HG02973 (cell line): ENCODE data around the gene STK11.
A peak's percentile ranks its signal among the peaks of the same experiment; 100 is the strongest.
"Not testable (repeated sequence)": the region's sequence is repeated elsewhere in the genome, so short reads cannot be mapped to it uniquely, and the experiment has no call there.

Source experiments
- ATAC-seq: cut with Tn5 transposase; IDR thresholded peaks from one replicate; pipeline ENCODE4 v1.9.1; 2021; ENCODE audit warnings: moderate library complexity; ENCODE audit not compliant: unreplicated experiment

The STK11 gene

GRCh38 chr19:1206150-1206863 is 729 bp downstream of the STK11 start:
- peak; percentile 9 for ATAC-seq

GRCh38 chr19:1206864-1207450 is 1.4 kb downstream of the STK11 start:
- no peak for ATAC-seq

GRCh38 chr19:1208830-1209229 is 3.3 kb downstream of the STK11 start:
- not testable (repeated sequence) for ATAC-seq

GRCh38 chr19:1210227-1210538 is 4.6 kb downstream of the STK11 start:
- ATAC-seq = no peak

- ATAC-seq = no peak
These were observed 6.1 kb downstream of the STK11 start for GRCh38 chr19:1211494-1212234.

- ATAC-seq = no peak
These were observed 8.1 kb downstream of the STK11 start for GRCh38 chr19:1213391-1214286.

GRCh38 chr19:1214299-1214861 is 8.8 kb downstream of the STK11 start:
- no peak for ATAC-seq

GRCh38 chr19:1214862-1215731 is 9.5 kb downstream of the STK11 start:
- ATAC-seq = no peak

GRCh38 chr19:1216756-1217155 is 11.2 kb downstream of the STK11 start:
- no peak for ATAC-seq

- ATAC-seq = no peak
These were observed 11.8 kb downstream of the STK11 start for GRCh38 chr19:1217366-1217765.

GRCh38 chr19:1218751-1219567 is 13.4 kb downstream of the STK11 start:
- no peak for ATAC-seq

- ATAC-seq = no peak
These were observed 14.4 kb downstream of the STK11 start for GRCh38 chr19:1219786-1220476.

GRCh38 chr19:1220477-1220930 is 14.9 kb downstream of the STK11 start:
- no peak for ATAC-seq

GRCh38 chr19:1220976-1221903 is 15.7 kb downstream of the STK11 start:
- ATAC-seq = no peak

- ATAC-seq = no peak
These were observed 16.3 kb downstream of the STK11 start for GRCh38 chr19:1221904-1222255.

GRCh38 chr19:1222394-1222793 is 16.8 kb downstream of the STK11 start:
- ATAC-seq = no peak
